DMS 273 treated with DMSO at 0.1 percent for 48 hours (cell line): ENCODE data around the gene PARP2.

ENCODE experiments used
- DNase-seq: peaks from one replicate; lab custom pipeline; 2025; lab: John Stamatoyannopoulos, UW

PARP2 gene

GRCh38 chr14:20400965-20401593 is 57.6 kb downstream of the PARP2 start:
- DNase-seq: no peak

GRCh38 chr14:20403521-20403920 is 60.1 kb downstream of the PARP2 start:
- DNase-seq: no peak
